Panc1 (cell line): Measurements from ENCODE around the gene PROSER3. TPM values are rescaled to one million over a fixed set of nuclear protein-coding genes. Genes with fewer than 3 reads are reported as not detected.

Experiments used
- ATAC-seq: fragments of 200-7000 bp; cut with Tn5 transposase; 2 replicates; pipeline ENCODE4 v1.9.1; 2020; ENCODE audit warnings: mild to moderate bottlenecking, moderate library complexity
- BruUV-seq: library from RNA; stranded (reverse); fragments of 400-500 nt; replicated peaks from 2 replicates; lab custom pipeline; 2021; lab: Mats Ljungman, UMichigan
- CTCF ChIA-PET: fragments of 300-600 bp; sonication (Branson Sonifier 250); formaldehyde crosslinking; loops from one replicate; lab custom pipeline; 2022; ENCODE audit warnings: antibody characterized with exemption; lab: Charles Lee
- POLR2A ChIA-PET: fragments of 300-600 bp; sonication (Branson Sonifier 250); formaldehyde crosslinking; loops from one replicate; lab custom pipeline; 2022; ENCODE audit warnings: antibody characterized with exemption; lab: Charles Lee
- DNase-seq: peaks from one replicate; pipeline ENCODE4 v3.0.0-alpha.2; 2010; ENCODE audit warnings: low read depth, low spot score
- H3K27ac ChIP-seq: 2 replicates; pipeline ENCODE4 v1.5.1; 2011; ENCODE audit warnings: mild to moderate bottlenecking, low read length, inconsistent platforms
- H3K27me3 ChIP-seq: fragments of 200-500 bp; sonication (Bioruptor generic); 2 replicates; pipeline ENCODE4 v1.6.0; 2014; ENCODE audit warnings: low read length, inconsistent platforms; ENCODE audit not compliant: control insufficient read depth, insufficient read depth
- H3K36me3 ChIP-seq: fragments of 200-500 bp; sonication (Bioruptor generic); 2 replicates; pipeline ENCODE4 v1.5.1; 2014; ENCODE audit warnings: inconsistent platforms, mild to moderate bottlenecking, low read length, moderate library complexity; ENCODE audit not compliant: control insufficient read depth, insufficient read depth
- H3K4me1 ChIP-seq: 2 replicates; pipeline ENCODE4 v1.5.1; 2011; ENCODE audit warnings: inconsistent platforms, mild to moderate bottlenecking, low read length, moderate library complexity; ENCODE audit not compliant: control insufficient read depth, insufficient read depth
- H3K4me3 ChIP-seq, 2 experiments: 2 replicates each; pipeline ENCODE4 v1.5.1; 2011 to 2012; ENCODE audit warnings: low read depth in 2 of 2, low read length in 2 of 2, mild to moderate bottlenecking in 2 of 2, inconsistent platforms in 1 of 2, moderate library complexity in 1 of 2
- H3K9me3 ChIP-seq: fragments of 200-500 bp; sonication (Bioruptor generic); 2 replicates; pipeline ENCODE4 v1.5.1; 2014; ENCODE audit warnings: low read depth, mild to moderate bottlenecking, inconsistent platforms, low read length, moderate library complexity; ENCODE audit not compliant: control insufficient read depth, insufficient read depth
- CTCF ChIP-seq: fragments of 450-650 bp; IDR thresholded peaks from 2 replicates; pipeline ENCODE4 v1.5.1; 2017; ENCODE audit warnings: mild to moderate bottlenecking
- POLR2AphosphoS5 ChIP-seq: IDR thresholded peaks from 2 replicates; pipeline ENCODE4 v1.6.1; 2012; ENCODE audit warnings: mild to moderate bottlenecking, low read depth, low read length, moderate library complexity
- SIN3A ChIP-seq: IDR thresholded peaks from 2 replicates; pipeline ENCODE4 v1.6.1; 2012; ENCODE audit warnings: low read depth, mild to moderate bottlenecking, low read length, moderate library complexity, borderline replicate concordance; ENCODE audit not compliant: insufficient read depth
- TCF7L2 ChIP-seq: IDR thresholded peaks from 2 replicates; pipeline ENCODE4 v1.6.1; 2011; ENCODE audit warnings: mild to moderate bottlenecking, low read depth, low read length, inconsistent platforms
- in situ Hi-C: cut with HindIII; loops from 2 replicates; pipeline ENCODE4 v1.10.0; 2016; ENCODE audit warnings: low sequenced_read_pairs, low pct_unique_long_range_greater_than_20kb
- intact Hi-C: fragments of 100-400 bp; cut with micrococcal nuclease; formaldehyde crosslinking; loops from one replicate; pipeline ENCODE4 v1.10.0; 2022; ENCODE audit not compliant: unreplicated experiment
- total RNA-seq: library from RNA; stranded (reverse); gene quantifications from one replicate; pipeline ENCODE4 v1.2.1, GENCODE V29; 2021; ENCODE audit not compliant: unreplicated experiment
- TF ChIP-seq, protein P1 (sequence below), 2 experiments: IDR thresholded peaks; 2 replicates each; pipeline ENCODE4 v1.6.1; 2011 to 2012; ENCODE audit warnings: low read depth in 2 of 2, control low read depth in 1 of 2, low read length in 1 of 2, mild to moderate bottlenecking in 1 of 2, moderate library complexity in 1 of 2; ENCODE audit not compliant: insufficient read depth in 1 of 2

PROSER3 gene
- total RNA-seq, 1 experiment from 2014 or later: 63.9 TPM

GRCh38 chr19:35729021-35729420 lies 29.0 kb upstream of the PROSER3 start:
- Histone ChIP-seq H3K27me3 (no peaks in the 10 kb centered on the region), H3K9me3 (no peaks in the 10 kb centered on the region), H3K4me1 (no peaks in the 10 kb centered on the region), H3K36me3 (peaks cover 20% of the 10 kb centered on the region), H3K27ac (no peak overlapping the region), H3K4me3 (no peak overlapping the region)
- TF ChIP-seq TCF7L2: no peak
- TF ChIP-seq, protein P1, sequence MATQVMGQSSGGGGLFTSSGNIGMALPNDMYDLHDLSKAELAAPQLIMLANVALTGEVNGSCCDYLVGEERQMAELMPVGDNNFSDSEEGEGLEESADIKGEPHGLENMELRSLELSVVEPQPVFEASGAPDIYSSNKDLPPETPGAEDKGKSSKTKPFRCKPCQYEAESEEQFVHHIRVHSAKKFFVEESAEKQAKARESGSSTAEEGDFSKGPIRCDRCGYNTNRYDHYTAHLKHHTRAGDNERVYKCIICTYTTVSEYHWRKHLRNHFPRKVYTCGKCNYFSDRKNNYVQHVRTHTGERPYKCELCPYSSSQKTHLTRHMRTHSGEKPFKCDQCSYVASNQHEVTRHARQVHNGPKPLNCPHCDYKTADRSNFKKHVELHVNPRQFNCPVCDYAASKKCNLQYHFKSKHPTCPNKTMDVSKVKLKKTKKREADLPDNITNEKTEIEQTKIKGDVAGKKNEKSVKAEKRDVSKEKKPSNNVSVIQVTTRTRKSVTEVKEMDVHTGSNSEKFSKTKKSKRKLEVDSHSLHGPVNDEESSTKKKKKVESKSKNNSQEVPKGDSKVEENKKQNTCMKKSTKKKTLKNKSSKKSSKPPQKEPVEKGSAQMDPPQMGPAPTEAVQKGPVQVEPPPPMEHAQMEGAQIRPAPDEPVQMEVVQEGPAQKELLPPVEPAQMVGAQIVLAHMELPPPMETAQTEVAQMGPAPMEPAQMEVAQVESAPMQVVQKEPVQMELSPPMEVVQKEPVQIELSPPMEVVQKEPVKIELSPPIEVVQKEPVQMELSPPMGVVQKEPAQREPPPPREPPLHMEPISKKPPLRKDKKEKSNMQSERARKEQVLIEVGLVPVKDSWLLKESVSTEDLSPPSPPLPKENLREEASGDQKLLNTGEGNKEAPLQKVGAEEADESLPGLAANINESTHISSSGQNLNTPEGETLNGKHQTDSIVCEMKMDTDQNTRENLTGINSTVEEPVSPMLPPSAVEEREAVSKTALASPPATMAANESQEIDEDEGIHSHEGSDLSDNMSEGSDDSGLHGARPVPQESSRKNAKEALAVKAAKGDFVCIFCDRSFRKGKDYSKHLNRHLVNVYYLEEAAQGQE (IDR thresholded peaks at IDR 0.05; ENCODE audit: insufficient read depth in 1 of 2, low read depth in 2 of 2, low read length in 1 of 2): no peak
- no peak for TF ChIP-seq POLR2AphosphoS5
- no peak for TF ChIP-seq CTCF
- no peak for TF ChIP-seq SIN3A
- ATAC-seq (no peak), DNase-seq (no peak)
- no TSS peak for BruUV-seq
- in situ Hi-C loops: no loop called here
- ChIA-PET CTCF (no interaction called here), POLR2A (no interaction called here)
- intact Hi-C loops: no loop called here

DNA sequence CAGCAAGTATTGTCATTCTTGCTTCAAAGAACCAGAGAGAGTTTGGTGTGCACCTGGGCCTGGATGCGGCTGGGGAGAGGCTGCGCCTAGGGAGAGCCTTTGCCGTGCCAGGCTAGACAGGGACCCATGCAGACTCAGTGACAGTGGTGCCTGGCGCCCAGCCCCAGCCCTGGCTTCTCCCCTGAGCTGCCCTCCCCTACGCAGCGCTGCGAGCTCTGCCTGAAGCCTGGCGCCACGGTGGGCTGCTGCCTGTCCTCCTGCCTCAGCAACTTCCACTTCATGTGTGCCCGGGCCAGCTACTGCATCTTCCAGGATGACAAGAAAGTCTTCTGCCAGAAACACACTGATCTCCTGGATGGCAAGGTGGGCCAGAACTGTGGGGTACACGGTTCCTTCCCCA lies 28.2 kb upstream of the PROSER3 start:
- DNase-seq (no peak), ATAC-seq (no peak)
- Histone ChIP-seq H3K27me3 (no peaks in the 10 kb centered on the region), H3K4me1 (no peaks in the 10 kb centered on the region), H3K4me3 (no peak overlapping the region), H3K9me3 (no peaks in the 10 kb centered on the region), H3K36me3 (peaks cover 20% of the 10 kb centered on the region), H3K27ac (no peak overlapping the region)
- CTCF ChIA-PET: no interaction called here
- intact Hi-C loops: no loop called here
- POLR2A ChIA-PET: no interaction called here
- BruUV-seq: no TSS peak
- no peak for TF ChIP-seq TCF7L2
- TF ChIP-seq POLR2AphosphoS5: no peak
- TF ChIP-seq, protein P1 (IDR thresholded peaks at IDR 0.05; ENCODE audit: insufficient read depth in 1 of 2, low read depth in 2 of 2, low read length in 1 of 2): no peak
- TF ChIP-seq SIN3A: no peak
- no peak for TF ChIP-seq CTCF
- in situ Hi-C loops: no loop called here
